HG02571 (cell line): ENCODE results near the gene TTC34.
"Not testable (repeated sequence)": the region's sequence is repeated elsewhere in the genome, so short reads cannot be mapped to it uniquely, and the experiment has no call there.

Experiments used
- ATAC-seq: cut with Tn5 transposase; IDR thresholded peaks from one replicate; pipeline ENCODE4 v1.9.1; 2021; ENCODE audit warnings: mild to moderate bottlenecking, moderate library complexity; ENCODE audit not compliant: unreplicated experiment

Gene TTC34

DNA sequence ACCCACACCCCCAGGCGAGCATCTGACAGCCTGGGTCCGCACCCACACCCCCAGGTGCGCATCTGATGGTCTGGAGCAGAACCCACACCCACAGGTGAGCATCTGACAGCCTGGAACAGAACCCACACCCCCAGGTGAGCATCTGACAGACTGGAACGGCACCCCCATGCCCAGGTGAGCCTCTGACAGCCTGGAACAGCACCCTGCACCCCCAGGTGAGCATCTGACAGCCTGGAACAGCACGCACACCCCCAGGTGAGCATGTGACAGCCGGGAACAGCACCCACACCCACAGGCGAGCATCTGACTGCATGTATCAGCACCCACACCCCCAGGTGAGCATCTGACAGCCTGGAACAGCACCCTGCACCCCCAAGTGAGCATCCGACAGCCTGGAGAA lies 115.8 kb downstream of the TTC34 start:
- ATAC-seq = not testable (repeated sequence)

DNA sequence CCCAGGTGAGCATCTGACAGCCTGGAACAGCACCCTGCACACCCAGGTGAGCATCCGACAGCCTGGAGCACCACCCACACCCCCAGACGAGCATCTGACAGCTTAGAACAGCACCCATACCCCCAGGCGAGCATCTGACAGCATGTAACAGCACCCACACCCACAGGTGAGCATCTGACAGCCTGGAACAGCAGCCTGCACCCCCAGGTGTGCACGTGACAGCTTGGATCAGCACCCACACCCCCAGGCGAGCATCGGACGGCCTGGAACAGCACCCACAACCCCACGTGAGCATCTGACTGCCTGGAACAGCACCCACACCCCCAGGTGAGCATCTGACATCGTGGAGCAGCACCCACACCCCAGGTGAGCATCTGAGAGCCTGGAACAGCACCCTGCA lies 116.6 kb downstream of the TTC34 start:
- ATAC-seq = not testable (repeated sequence)

DNA sequence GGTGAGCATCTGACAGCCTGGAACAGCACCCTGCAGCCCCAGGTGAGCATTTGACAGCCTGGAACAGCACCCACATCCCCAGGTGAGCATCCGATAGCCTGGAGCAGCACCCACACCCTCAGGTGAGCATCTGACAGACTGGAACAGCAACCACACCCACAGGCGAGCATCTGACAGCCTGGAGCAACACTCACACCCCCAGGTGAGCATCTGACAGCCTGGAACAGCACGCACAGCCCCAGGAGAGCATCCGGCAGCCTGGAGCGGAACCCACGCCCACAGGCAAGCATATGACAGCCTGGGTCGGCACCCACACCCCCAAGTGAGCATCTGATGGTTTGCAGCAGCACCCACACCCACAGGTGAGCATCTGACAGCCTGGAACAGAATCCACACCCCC lies 117.5 kb downstream of the TTC34 start:
- not testable (repeated sequence) for ATAC-seq

GRCh38 chr1:2683321-2683741 lies 118.2 kb downstream of the TTC34 start:
- ATAC-seq = not testable (repeated sequence)

GRCh38 chr1:2682879-2683278 lies 118.6 kb downstream of the TTC34 start:
- ATAC-seq = not testable (repeated sequence)

- not testable (repeated sequence) for ATAC-seq
These were observed 124.8 kb downstream of the TTC34 start for GRCh38 chr1:2676726-2677125.

DNA sequence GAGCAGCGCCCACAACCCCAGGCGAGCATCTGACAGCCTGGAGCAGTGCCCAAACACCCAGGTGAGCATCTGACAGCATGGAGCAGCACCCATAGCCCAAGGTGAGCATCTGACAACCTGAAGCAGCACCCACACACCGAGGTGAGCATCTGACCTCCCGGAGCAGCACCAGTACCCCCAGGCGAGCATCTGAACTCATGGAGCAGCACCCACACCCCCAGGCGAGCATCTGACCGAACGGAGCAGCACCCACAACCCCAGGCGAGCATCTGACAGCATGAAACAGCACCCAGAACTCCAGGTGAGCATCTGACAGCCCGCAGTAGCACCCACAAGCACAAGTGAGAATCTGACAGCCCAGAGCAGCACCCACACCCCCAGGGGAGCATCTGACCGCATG lies 129.8 kb downstream of the TTC34 start:
- not testable (repeated sequence) for ATAC-seq

DNA sequence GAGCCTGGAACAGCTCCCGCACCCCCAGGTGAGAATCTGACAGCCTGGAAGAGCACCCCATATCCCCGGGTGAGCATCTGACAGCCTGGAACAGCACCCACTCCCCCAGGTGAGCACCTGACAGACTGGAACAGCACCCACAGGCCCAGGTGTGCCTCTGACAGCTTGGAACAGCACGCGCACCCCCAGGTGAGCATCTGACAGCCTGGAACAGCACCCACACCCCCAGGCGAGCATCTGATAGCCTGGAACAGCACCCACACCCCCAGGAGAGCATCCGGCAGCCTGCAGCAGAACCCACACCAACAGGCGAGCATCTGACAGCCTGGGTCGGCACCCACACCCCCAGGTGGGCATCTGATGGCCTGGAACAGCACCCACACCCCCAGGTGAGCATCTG lies 141.7 kb downstream of the TTC34 start:
- not testable (repeated sequence) for ATAC-seq

GRCh38 chr1:2657909-2658308 lies 143.6 kb downstream of the TTC34 start:
- ATAC-seq = not testable (repeated sequence)

DNA sequence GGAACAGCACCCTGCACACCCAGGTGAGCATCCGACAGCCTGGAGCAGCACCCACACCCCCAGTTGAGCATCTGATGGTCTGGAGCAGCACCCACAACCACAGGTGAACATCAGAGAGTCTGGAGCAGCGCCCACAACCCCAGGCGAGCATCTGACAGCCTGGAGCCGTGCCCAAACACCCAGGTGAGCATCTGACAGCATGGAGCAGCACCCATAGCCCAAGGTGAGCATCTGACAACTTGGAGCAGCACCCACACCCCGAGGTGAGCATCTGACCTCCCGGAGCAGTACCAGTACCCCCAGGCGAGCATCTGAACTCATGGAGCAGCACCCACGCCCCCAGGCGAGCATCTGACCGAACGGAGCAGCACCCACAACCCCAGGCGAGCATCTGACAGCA lies 144.4 kb downstream of the TTC34 start:
- ATAC-seq = not testable (repeated sequence)

- not testable (repeated sequence) for ATAC-seq
These were observed 145.7 kb downstream of the TTC34 start for GRCh38 chr1:2655598-2656434.

GRCh38 chr1:2654443-2654948 lies 147.0 kb downstream of the TTC34 start:
- not testable (repeated sequence) for ATAC-seq

GRCh38 chr1:2653741-2654442 lies 147.6 kb downstream of the TTC34 start:
- ATAC-seq = not testable (repeated sequence)

DNA sequence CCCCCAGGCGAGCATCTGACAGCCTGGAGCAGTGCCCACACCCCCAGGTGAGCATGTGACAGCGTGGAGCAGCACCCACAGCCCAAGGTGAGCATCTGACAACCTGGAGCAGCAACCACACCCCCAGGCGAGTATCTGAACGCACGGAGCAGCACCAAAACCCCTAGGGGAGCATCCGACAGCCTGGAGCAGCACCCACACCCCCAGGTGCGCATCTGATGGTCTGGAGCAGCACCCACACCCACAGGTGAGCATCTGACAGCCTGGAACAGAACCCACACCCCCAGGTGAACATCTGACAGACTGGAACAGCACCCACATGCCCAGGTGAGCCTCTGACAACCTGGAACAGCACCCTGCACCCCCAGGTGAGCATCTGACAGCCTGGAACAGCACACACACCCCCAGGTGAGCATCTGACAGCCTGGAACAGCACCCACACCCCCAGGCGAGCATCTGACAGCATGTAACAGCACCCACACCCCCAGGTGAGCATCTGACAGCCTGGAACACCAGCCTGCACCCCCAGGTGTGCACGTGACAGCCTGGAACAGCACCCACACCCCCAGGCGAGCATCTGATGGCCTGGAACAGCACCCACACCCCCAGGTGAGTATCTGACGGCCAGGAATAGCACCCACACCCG lies 148.4 kb downstream of the TTC34 start:
- ATAC-seq = not testable (repeated sequence)

DNA sequence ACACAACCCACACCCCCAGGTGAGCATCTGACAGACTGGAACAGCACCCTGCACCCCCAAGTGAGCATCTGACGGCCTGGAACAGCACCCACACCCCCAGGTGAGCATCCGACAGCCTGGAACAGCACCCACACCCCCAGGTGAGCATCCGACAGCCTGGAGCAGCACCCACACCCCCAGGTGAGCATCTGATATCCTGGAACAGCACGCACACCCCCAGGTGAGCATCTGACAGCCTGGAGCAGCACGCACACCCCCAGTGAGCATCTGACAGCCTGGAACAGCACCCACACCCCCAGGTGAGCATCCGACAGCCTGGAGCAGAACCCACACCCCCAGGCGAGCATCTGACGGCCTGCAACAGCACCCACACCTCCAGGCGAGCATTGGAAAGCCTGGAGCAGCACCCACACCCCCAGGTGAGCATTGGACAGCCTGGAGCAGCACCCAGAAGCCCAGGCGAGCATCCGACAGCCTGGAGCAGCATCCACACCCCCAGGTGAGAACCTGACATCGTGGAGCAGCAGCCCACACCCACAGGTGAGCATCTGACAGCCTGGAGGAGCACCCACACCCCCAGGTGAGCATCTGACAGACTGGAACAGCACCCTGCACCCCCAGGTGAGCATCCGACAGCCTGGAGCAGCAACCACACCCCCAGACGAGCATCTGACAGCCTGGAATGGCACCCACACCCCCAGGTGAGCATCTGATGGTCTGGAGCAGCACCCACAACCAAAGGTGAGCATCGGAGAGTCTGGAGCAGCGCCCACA lies 149.2 kb downstream of the TTC34 start:
- ATAC-seq = not testable (repeated sequence)

- ATAC-seq = no peak
These were observed 150.4 kb downstream of the TTC34 start for GRCh38 chr1:2650967-2651645.

DNA sequence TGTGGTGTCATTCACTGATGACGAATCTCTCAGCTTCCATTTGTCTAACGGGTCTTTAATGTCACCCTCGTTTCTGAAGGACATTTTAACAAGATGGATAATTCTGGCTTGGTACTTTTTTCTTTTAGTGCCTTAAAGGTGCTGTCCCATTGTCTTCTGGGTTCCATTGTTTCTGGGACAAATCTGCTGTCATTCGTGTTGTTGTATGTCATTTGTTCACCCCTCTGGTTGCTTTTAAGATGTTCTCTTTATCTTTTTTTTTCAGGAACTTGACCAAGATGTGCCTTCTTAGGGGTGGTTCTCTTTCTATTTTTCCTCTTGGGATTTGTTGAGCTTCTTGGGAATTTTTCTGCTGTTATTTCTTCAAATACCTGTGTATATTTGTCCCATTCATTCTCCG lies 154.7 kb downstream of the TTC34 start:
- ATAC-seq = no peak

- ATAC-seq = no peak
These were observed 155.7 kb downstream of the TTC34 start for GRCh38 chr1:2645776-2646175.

- no peak for ATAC-seq
These were observed 156.3 kb downstream of the TTC34 start for GRCh38 chr1:2645143-2645542.

DNA sequence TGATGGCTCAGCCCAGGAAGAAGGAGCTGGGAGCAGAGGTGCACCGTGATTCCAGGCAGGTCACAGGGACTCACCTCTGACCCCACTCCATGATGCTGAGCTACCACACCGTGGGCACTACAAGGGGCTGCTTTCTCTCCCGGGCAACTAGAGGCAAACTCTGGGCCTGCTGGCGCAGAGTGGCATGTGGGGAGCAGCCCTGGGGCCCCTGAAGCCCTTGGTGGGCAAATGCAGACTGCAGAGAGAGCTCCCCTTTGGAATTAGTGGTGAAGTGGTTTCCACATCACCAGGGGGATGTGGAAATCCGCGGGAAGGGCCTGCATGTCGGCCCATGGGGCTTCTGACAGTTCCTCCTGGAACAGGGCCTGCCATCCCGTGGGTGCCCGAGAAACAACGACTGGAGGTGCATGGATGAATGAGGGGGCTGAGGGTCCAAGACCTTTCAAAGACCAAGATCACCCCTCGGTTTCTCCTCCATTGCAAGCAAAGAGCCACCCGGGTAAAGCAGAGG lies 156.8 kb downstream of the TTC34 start:
- ATAC-seq = no peak
